Lower leg skin (tissue), 4 donors: ENCODE data around the gene PARP2. TPM values are rescaled to one million over a fixed set of nuclear protein-coding genes. Genes with fewer than 3 reads are reported as not detected.
"Not testable (repeated sequence)": the region's sequence is repeated elsewhere in the genome, so short reads cannot be mapped to it uniquely, and the experiment has no call there.

Experiments
- DNase-seq, 2 donors: peaks; one replicate each; pipeline ENCODE4 v3.0.0-alpha.2; 2019; ENCODE audit warnings: low spot score in 2 of 2
- H3K4me3 ChIP-seq: fragments of 200-600 bp; sonication (generic); 2 replicates; pipeline ENCODE4 v1.5.1; 2017; ENCODE audit warnings: mild to moderate bottlenecking, low read depth; ENCODE audit not compliant: poor library complexity, severe bottlenecking
- POLR2A ChIP-seq, 2 donors: fragments of 450-650 bp; IDR thresholded peaks; one replicate each; pipeline ENCODE4 v1.6.1; 2016 to 2017; ENCODE audit warnings: antibody characterized with exemption in 2 of 2, mild to moderate bottlenecking in 1 of 2, moderate library complexity in 1 of 2
- WGBS, 2 donors: methylation state at CpG; one replicate each; pipeline ENCODE4 v1.1.5; 2018; 5-methylcytosine and 5-hydroxymethylcytosine counted together
- intact Hi-C: fragments of 100-400 bp; cut with DNase I; formaldehyde crosslinking; loops from one replicate; pipeline ENCODE4 v1.15.0; 2023; ENCODE audit warnings: low total_unique reads
- total RNA-seq, 4 donors: library from RNA; depleted of rRNA; stranded (reverse); fragments of >200 nt; gene quantifications; one replicate each; pipeline ENCODE4 v1.1.0, GENCODE V29; 2016
- TF ChIP-seq, protein P1 (sequence below), 3 donors: fragments of 450-650 bp; IDR thresholded peaks; one replicate each; pipeline ENCODE4 v1.5.1; 2016; ENCODE audit warnings: antibody characterized with exemption in 3 of 3, mild to moderate bottlenecking in 3 of 3, moderate library complexity in 2 of 3

The PARP2 gene
- total RNA-seq, 4 donors from 2014 or later: 7.9 to 20.4 (median 13.0) TPM

GRCh38 chr14:20331053-20331613, 12.3 kb upstream of the PARP2 start:
- no peak overlapping the region for H3K4me3 ChIP-seq
- TF ChIP-seq, protein P1, sequence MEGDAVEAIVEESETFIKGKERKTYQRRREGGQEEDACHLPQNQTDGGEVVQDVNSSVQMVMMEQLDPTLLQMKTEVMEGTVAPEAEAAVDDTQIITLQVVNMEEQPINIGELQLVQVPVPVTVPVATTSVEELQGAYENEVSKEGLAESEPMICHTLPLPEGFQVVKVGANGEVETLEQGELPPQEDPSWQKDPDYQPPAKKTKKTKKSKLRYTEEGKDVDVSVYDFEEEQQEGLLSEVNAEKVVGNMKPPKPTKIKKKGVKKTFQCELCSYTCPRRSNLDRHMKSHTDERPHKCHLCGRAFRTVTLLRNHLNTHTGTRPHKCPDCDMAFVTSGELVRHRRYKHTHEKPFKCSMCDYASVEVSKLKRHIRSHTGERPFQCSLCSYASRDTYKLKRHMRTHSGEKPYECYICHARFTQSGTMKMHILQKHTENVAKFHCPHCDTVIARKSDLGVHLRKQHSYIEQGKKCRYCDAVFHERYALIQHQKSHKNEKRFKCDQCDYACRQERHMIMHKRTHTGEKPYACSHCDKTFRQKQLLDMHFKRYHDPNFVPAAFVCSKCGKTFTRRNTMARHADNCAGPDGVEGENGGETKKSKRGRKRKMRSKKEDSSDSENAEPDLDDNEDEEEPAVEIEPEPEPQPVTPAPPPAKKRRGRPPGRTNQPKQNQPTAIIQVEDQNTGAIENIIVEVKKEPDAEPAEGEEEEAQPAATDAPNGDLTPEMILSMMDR (IDR thresholded peaks at IDR 0.05): no peak
- TF ChIP-seq POLR2A (IDR thresholded peaks at IDR 0.05): no peak
- DNase-seq: no peak
- 74 to 79% methylated on average over 2 of the region's 2 CpGs for WGBS, 2 donors
- intact Hi-C loops: loop anchor here (5.0 kb wide), 2 partner anchors 281 to 351 kb away; partner anchors contain the start of gene RNASE4

DNA sequence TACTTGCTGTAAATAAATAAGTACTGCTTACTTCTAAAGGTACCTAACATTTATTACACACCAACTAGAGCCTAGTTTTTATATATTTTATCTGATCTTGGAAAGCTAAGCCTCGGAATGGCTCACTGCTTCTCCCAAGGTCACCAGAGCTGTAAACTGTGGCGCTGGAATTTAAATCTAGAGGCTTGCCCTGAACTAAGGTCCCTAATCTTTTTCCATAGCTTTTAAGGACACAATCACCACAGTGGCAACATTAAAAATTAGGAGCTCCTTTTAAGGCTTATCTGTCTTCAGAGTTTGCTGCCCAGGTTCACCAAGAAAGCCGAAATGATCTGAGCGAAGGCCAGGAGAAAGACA, 11.0 kb upstream of the PARP2 start:
- 2 to 4% methylated on average over 4 of the region's 4 CpGs for WGBS, 2 donors
- TF ChIP-seq, protein P1 (IDR thresholded peaks at IDR 0.05): no peak
- no peak for TF ChIP-seq POLR2A (IDR thresholded peaks at IDR 0.05)
- no peak for DNase-seq
- intact Hi-C loops: loop anchor here (5.0 kb wide), 2 partner anchors 280 to 350 kb away; partner anchors contain the start of gene RNASE4
- peak overlapping the region; percentile 48 for H3K4me3 ChIP-seq

- DNase-seq: peak; percentile 68 to 88
- intact Hi-C loops: loop anchor here (5.0 kb wide), 2 partner anchors 279 to 349 kb away; partner anchors contain the start of gene RNASE4
- 1% methylated on average over 19 of the region's 19 CpGs for WGBS, 2 donors
- TF ChIP-seq, protein P1 (IDR thresholded peaks at IDR 0.05): no peak
- TF ChIP-seq POLR2A (IDR thresholded peaks at IDR 0.05): no peak
- H3K4me3 ChIP-seq: peak within 1 kb of the TSS; percentile 48
These were observed 10.5 kb upstream of the PARP2 start, which contains the start of gene CCNB1IP1 for GRCh38 chr14:20332788-20333493. Gene CCNB1IP1 (minus strand): TSS chr14:20333279. CDS start chr14:20316523, 16,756 bp downstream.

DNA sequence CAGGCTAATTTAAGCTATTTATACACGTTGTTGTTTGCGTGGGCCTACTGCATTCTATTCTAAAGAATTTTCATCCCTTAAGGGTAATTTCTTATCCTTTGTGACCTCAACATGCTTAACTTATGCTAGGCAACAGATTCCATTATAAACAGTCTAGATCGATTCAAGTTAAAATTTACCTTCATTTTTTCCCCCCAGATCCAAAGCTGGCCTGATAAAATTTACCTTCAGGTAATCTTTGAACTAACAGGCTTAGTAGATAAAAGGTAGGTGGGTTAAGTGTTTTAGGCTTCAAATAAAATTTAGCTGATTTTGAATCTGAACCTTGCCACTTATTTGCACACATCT, 10.0 kb upstream of the PARP2 start:
- WGBS, 2 donors: 7 to 10% methylated on average over 3 of the region's 3 CpGs
- no peak for TF ChIP-seq POLR2A (IDR thresholded peaks at IDR 0.05)
- TF ChIP-seq, protein P1 (IDR thresholded peaks at IDR 0.05): no peak
- DNase-seq: no peak
- intact Hi-C loops: loop anchor here (5.0 kb wide), 2 partner anchors 279 to 349 kb away; partner anchors contain the start of gene RNASE4
- H3K4me3 ChIP-seq: no peak overlapping the region

- H3K4me3 ChIP-seq: no peak overlapping the region
- intact Hi-C loops: loop anchor here (5.0 kb wide), 2 partner anchors 278 to 348 kb away; partner anchors contain the start of gene RNASE4
- TF ChIP-seq POLR2A (IDR thresholded peaks at IDR 0.05): no peak
- TF ChIP-seq, protein P1 (IDR thresholded peaks at IDR 0.05): no peak
- 76 to 79% methylated on average over 7 of the region's 7 CpGs for WGBS, 2 donors
- DNase-seq: no peak
These were observed 9.4 kb upstream of the PARP2 start for GRCh38 chr14:20334017-20334416.

GRCh38 chr14:20341032-20341431, 2.4 kb upstream of the PARP2 start:
- intact Hi-C loops, DNase-seq, H3K4me3 ChIP-seq: not testable (repeated sequence)
- WGBS, 2 donors: 90 to 95% methylated on average over 4 of the region's 4 CpGs
